HG02610 (cell line): ENCODE data around the gene MBD2.
A peak's percentile ranks its signal among the peaks of the same experiment; 100 is the strongest.
"Not testable (repeated sequence)": the region's sequence is repeated elsewhere in the genome, so short reads cannot be mapped to it uniquely, and the experiment has no call there.

Experiments used
- ATAC-seq: cut with Tn5 transposase; IDR thresholded peaks from one replicate; pipeline ENCODE4 v1.9.1; 2021; ENCODE audit warnings: mild to moderate bottlenecking, moderate library complexity; ENCODE audit not compliant: unreplicated experiment

Gene MBD2

DNA sequence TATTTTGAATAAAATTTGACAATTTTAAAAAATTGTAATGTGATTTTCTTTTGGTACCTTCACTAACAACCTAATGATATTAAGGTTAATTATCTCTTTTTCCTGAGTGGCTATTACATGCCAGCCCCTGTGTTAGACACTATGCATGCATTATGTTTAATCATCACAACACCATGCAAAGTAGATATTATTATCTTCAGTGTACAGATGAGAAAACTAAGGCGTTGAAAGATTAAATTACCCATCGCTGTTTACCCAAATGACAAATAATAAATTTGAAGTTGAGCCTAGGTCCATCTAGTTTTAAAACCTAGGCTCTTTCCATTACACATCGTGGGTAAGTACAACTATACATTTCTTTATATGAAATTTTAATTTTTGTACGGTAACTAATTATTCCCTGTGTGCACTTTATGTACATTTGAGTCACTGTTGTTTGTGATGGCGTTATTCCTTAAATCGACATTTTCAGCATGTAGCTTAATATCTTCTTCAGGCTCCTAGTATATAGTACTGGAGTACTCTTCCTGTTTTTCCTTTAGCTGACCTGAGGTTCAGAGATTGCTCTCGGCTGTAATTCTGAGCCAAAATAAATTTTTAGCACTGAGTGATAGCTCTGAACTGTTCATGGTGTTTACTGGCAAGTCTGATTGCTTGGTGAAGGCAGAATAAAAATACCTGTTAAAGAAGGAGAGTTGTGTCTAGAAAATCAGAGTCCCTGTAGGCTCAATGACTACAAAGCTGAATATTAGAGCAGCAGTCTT is 13.9 kb upstream of the MBD2 start:
- no peak for ATAC-seq

DNA sequence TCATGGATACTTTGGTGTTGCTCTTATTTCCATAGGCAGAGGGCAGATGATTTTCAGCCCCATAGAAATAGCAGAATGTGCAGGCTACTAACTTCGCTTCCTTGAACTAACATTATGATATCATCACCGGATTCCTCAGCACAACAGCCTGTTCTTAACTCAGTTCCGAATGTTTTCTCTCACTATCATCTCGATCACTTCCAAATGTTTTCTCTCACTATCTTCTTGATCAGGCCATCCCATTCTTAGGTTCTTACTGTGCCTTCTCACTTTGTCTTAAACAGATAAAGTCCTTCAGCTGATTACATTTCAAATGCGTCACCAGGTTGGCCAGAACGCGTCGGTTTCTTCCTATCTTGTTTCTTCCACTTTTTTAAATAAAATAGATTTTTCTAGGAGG is 11.4 kb upstream of the MBD2 start:
- no peak for ATAC-seq

DNA sequence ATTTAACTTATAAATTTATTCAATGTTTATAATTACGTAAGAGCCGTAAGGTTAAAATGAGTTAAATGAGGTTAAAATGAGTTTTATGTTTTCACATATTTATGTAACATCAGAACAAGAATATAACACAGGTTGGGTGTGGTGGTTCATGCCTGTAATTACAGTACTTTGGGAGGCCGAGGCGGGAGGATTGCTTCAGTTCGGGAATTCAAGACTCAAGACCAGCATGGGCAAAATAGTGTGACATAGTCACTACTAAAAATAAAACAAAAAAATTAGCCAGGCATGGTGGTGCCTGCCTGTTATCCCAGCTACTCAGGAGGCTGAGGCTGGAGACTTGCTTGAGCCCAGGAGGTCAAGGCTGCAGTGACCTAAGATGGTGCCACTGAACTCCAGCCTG is 9.3 kb upstream of the MBD2 start:
- ATAC-seq, result no peak

DNA sequence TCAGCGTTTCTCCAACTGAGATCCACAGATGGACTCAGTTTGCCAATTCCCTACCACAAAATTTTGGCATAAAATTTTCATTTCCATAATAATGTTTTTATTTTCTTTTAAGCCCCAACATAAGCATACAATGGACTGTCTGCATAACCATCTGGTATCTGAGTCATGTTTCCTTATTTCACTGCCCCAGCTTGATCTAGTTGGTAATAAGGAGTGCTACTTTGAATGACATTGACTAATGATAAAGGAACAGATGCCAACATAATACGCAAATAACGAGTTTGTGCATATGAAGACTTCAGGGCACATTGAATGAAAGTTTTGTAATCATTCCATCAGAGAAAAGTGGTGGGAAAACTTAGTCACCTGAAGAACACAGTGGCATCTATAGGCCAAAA is 8.8 kb upstream of the MBD2 start:
- ATAC-seq, result no peak

DNA sequence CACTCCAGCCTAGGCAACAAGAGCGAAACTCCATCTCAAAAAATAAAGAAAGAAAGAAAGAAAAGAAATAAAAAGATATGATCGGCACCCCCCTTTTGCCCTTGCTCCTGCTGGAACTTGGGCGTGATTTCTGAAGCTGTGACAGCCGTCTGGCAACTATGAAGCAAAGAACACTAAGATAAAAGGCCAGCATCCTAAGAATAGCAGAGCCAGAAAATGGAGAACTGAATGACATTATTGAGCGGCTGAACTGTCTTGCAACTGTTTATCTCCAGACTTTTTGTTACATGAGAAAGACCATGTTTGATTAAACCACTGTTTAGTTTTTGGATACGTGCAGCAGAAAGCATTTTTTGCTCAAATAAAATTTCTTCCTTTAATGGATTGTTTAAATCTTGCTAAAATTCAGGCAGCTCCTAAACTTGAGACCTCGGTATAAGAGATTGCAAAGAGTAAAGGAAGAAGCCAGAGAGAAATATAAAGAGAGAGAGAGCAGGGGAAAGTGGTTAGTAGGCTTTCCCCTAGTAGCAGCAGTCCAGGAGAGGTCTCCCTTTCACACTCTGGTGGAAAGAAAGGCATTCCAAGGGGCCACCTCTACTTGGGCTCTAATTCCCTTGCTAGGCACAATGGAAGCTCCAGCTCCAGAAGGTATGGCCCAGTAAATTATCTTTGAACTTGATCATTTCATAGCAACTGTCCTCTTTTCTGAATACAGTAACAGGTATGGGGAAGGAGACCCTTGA is 8.2 kb upstream of the MBD2 start:
- ATAC-seq, result no peak

DNA sequence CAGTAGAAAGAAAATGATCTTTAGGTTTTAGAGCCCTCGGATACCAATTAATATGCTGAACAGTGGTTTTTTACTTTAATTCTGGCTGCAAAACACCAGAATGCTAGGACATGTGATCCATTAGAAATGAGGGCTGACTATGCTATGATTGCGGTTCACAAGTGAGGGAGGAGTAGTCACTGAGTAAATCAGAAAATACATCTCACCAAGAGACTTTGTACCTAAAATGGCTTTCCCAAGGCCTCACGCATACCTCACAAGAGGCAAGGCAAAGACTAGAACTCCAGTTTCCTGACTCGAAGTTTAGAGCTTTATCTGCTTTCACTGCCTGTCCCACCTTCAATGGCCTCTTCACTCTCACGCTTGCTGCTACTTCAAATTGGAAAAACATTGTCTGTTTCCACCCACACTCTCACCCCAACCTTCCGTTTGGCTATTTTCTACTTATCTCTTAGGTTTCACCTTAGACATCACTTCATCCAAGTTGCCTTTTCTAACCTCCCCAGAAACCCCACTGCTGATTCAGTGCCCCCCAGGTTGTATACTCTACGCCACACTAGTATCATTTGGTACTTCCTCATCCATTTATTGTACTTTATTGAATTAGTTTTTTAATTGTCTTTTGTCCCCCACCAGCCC is 5.1 kb upstream of the MBD2 start:
- ATAC-seq, result no peak

DNA sequence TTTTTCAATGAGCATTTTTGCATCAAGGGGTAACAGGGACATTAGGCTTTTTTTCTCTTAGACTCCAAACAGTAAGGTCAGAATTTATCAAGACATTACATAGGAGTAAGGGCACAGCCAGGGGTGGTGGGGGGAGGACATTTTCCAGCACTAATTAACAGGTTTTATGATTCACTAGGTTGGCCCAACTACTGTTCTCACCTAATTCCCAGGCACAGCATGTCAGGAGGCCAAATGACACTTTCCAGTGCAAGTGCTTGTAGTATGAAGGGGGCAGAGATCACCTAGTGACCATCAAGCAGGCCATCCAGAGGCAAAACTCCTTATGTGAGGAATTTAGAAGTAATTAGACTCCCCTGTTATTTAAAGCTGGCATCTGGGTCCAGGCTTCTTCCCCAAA is 3.9 kb upstream of the MBD2 start:
- ATAC-seq, result no peak

DNA sequence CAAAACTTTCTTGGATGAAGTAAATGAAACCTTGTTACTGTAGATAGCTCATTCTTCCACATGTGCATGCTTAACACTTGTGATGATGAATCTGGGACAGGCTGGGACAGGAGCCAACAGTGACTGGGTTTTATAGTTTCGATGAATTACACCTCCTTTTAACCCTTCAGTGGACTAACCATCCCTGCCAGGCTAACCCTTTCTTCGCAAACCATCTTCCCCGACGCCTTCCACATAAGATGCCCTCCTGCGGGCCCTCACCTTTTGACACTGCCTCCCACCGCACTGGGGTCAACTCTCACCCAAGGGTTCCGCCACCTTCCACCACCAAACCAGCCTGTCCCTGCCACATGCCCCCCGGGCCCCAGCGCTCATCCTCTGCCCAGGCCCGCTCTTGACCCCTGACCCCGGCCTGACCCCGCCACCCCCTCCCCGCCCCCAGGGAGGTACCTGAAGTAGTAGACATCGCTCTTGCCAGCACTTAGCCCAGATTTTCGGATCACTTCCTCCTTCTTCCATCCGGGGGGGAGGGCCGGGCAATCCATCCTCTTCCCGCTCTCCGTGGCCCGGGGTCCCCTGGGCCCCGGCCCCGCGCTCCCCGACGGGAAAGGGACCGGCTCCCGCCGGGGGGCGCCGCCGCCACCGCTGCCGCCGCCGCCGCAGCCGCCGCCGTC is 764 bp downstream of the MBD2 start:
- peak; percentile 6 for ATAC-seq

DNA sequence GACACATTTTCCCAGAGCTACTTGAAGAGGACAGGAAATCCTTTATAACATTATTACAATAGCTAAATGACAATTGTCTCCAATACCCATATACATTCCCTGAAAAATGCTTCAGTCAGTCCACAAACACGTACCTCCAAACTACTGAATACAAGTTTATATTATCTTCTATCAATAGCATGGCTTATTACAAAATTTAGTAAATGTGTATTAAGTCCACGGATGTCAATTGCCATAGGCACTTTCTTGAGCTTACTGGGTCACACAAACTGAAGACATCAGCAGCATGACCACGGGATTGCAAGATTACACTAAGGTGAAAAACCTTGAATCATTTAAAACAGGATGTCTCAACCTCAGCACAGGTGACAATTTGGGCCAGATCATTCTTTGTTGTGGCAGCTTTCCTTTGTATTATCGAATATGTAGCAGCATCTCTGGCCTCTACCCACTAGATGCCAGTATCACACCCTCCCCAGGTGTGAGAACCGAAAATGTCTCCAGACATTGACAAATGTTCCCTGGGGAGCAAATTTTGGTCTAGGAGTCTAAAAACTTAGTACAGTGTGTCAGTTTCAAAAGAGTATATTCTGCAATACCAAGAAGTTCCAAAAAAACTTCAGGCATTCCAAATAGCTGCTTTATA is 1.4 kb downstream of the MBD2 start:
- peak; percentile 54 for ATAC-seq

DNA sequence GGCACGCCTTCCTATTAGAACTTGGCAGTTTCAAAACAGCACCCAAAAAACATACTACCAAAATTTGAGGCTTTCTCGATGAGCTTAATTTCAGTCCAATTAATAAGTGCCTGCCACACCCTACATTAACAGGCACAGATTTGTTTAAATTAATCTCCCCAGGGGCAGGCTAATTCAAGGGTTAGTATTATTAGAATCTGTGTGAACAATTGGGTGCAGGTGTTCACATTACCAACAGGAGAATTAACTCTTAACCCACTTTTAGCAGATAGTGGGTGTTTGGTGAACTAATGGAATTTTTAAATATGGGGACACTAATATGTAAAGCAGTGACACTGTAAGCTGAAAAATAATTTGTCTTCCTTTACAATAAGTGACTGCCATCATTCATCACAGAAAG is 4.1 kb downstream of the MBD2 start:
- ATAC-seq, result no peak

DNA sequence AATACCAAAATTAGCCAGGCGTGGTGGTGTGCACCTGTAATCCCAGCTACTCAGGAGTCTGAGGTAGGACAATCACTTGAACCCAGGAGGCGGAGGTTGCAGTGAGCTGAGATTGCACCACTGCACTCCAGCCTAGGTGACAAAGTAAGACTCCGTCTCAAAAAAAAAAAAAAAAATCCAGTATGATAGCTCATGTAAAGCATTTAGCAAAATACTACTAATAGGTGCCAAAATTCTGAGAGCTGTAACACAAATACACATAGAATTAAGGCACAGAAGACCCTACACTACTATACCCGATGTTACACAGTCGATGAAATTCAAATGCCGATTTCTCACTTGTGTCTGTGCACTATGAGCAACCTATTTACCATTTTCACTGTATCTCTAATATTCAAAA is 5.7 kb downstream of the MBD2 start:
- not testable (repeated sequence) for ATAC-seq

DNA sequence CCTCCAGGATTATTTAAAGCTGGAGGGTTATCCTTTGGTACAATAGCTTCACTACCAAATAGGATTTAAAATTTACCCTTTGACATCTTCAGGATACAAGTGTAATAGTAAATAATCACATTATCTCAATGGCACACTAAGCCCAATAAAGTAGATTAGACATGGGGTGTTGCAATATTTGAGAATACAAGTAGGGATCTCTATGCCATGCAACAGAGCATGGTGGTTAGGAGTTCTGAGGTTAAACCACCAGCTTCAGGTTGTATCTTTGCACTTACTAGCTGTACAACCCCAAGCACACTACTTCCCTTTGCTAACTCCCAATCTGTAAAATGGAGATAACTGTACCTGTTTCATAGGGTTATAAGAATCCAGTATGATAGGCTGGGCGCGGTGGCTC is 6.2 kb downstream of the MBD2 start:
- ATAC-seq, result no peak

DNA sequence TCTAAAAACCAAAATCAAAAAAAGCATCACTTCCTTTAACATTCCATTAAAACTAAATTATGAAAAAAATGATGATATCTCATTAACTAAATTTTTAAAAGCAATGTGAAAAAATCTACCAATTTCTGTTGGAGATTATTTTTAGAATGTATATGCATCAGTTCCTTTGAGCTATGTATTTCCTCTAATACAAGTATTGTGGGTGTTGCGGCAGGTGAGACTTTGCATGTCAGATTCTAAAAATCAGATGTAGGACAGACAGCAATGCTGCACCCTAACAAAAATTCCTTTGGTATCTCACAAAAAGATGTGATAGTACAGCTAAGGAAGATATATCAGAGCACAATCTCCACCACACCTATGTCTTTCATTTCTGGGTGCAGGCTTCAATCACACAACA is 6.8 kb downstream of the MBD2 start:
- ATAC-seq, result peak; percentile 55

DNA sequence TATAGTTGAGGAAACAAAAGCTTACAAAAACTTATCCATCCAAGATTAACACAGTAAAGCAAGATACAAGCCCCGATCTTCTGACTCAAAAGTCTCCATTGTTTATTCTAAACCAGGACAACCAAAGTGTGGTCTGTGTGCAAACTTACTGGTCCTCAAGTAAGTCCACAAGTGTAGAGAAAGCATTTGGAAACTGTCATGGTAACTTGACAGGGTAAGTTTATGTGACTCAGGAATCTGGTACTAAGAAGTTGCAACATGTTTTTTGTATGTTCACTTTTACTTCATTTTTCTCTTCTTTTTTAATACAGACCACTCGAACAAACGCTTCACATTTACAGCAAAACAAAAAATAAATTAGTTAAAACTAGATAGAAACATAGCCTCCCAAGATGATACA is 9.4 kb downstream of the MBD2 start:
- no peak for ATAC-seq

DNA sequence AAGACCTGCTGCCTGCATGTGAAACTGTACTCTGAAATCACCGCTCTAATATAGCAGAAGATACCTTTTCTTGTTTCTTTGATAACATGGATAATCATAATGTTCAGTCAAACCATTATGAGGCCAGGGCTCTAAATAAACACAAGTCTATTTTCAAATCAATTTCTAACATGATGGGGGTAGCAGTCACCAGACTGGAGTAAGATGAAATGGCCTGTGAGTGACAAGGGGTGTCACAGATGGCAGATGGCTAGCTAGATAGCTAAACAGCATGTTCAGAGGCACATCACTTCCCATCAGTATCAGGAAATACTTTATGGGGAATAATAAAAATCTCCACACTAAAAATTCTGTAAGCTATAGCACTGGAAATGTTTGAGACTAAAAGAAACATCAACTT is 14.0 kb downstream of the MBD2 start:
- ATAC-seq, result peak; percentile 16

DNA sequence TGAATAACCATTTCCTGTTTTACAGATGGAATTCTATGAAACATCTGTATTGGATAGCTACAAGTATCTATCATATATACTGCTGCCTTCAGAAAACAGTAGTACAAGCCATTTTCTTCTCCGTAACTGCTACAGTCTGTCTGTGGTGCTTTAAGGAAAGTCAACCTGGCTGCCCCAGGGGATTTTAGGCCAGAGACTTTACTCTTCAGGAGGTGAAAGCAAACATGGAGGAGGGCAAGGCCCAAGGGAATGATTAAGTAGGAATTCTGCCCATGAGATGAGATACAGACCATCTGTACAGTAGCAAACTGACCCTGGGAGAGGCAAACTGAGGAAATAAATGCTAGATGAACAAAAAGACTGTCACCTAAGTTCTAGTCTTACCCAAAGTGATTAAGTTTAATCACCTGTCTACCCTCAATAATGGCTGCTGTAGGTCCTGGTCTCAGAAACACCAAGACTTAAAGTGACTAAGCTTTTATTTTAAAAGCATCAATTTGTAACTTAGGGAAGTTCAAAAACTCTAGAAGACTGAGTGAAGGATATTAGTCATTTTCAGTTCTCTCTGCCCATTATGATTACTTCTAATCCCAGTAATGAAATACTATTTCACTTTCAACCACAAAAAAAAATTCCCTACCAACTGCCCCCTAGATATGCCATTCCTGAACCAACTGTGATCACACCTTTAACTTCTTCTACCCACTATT is 14.8 kb downstream of the MBD2 start:
- ATAC-seq, result peak; percentile 93

DNA sequence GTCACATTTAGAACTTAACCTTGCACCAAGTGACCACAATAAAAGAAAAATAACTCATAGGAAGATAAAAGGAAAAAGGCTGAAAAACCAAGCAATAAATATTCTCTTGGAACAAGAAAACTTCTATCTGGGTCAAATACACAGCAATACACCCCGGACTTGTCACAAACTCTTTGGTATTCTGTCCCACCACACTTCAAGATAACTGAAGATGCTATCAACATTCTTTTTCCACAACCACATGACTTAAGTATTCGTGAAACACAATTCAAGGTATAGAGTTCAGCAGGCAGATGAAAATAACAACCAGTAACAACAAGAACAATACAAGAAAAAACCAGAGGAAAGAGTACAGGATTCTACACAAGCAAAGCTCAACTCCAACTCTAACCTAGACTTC is 18.0 kb downstream of the MBD2 start:
- no peak for ATAC-seq

DNA sequence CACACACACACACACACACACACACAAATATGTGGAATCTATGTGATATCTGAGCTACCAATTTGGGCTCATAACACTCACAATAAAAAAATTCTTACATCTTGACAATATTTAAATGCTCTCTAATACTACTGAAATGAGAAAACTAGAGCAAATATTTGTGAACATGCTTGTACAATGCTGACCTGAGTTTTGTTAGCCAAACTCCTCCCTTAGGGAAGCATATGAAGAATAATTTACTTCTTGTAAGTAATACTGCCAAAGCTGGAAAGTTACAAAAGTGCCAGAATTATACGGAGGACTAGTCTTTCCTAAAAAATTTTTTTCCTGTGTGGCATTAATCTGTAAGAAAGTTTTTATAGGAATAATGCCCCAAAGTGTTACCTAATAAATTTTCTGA is 18.5 kb downstream of the MBD2 start:
- no peak for ATAC-seq

DNA sequence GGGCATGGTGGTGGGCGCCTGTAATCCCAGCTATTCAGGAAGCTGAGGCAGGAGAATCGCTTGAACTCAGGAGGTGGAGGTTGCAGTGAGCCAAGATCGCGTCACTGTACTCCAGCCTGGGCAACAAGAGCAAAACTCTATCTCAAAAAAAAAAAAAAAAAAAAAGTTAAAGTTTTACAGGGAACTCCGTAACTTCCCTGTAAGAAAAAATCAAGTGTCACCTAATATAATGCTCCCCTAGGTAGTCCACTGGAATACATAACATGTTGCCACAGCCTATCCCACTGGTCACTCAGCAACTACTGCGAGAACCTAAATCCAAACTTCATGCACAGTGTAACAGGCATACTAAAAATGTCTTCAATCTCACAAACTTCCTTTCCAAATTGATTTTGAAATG is 19.0 kb downstream of the MBD2 start:
- ATAC-seq, result not testable (repeated sequence)

DNA sequence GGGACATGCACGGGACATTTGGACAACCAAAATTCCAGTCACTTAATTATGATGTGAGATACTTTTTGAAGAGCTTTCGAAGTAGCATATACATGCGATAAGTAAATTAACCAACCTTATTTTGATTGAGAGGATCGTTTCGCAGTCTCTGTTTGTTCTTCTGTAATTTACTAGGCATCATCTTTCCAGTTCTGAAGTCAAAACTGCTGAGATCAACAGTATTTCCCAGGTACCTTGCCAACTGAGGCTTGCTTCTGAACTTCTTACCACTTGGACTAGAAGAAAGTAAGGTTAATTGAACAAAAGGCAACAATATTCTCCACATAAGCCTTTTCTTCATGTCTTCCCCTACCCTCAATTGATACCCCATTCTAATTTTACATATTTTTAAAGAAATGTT is 19.6 kb downstream of the MBD2 start:
- no peak for ATAC-seq
